GM08714 (cell line): Measurements from ENCODE around the gene PRR35.

Experiments used
- H3K4me3 ChIP-seq: fragments of 200-500 bp; sonication (Bioruptor generic); 2 replicates; pipeline ENCODE4 v1.5.1; 2014; ENCODE audit warnings: mild to moderate bottlenecking, low read length, inconsistent platforms
- ZNF274 ChIP-seq: IDR thresholded peaks from 2 replicates; pipeline ENCODE4 v1.6.1; 2012; ENCODE audit warnings: mild to moderate bottlenecking, low read depth, low read length

PRR35 gene

GRCh38 chr16:560204-560700 is at the start of gene PRR35:
PRR35 (plus strand) TSS chr16:560394; CDS start chr16:563295, 2,901 bp downstream.
- H3K4me3 ChIP-seq: no peak within 1 kb of the TSS
- no peak for TF ChIP-seq ZNF274

- H3K4me3 ChIP-seq: no peak overlapping the region
- no peak for TF ChIP-seq ZNF274
These were observed 47.4 kb upstream of the PRR35 start for GRCh38 chr16:512802-513201.

- H3K4me3 ChIP-seq: no peak overlapping the region
- no peak for TF ChIP-seq ZNF274
These were observed 46.2 kb upstream of the PRR35 start for GRCh38 chr16:513950-514349.

- TF ChIP-seq ZNF274: no peak
- H3K4me3 ChIP-seq: no peak overlapping the region
These were observed 44.8 kb upstream of the PRR35 start for GRCh38 chr16:515175-515938.

- no peak overlapping the region for H3K4me3 ChIP-seq
- no peak for TF ChIP-seq ZNF274
These were observed 44.3 kb upstream of the PRR35 start for GRCh38 chr16:515939-516226.

GRCh38 chr16:516301-516700 is 43.9 kb upstream of the PRR35 start:
- no peak for TF ChIP-seq ZNF274

GRCh38 chr16:518858-519257 is 41.3 kb upstream of the PRR35 start:
- TF ChIP-seq ZNF274: no peak
- H3K4me3 ChIP-seq: no peak overlapping the region

More at GRCh38 chr16:516301-516700, 43.9 kb upstream of the PRR35 start:
- H3K4me3 ChIP-seq: no peak overlapping the region

GRCh38 chr16:519425-519824 is 40.8 kb upstream of the PRR35 start:
- no peak for TF ChIP-seq ZNF274
- H3K4me3 ChIP-seq: no peak overlapping the region

- TF ChIP-seq ZNF274: no peak
- H3K4me3 ChIP-seq: no peak overlapping the region
These were observed 40.1 kb upstream of the PRR35 start for GRCh38 chr16:519841-520687.

GRCh38 chr16:520847-521246 is 39.3 kb upstream of the PRR35 start:
- TF ChIP-seq ZNF274: no peak
- no peak overlapping the region for H3K4me3 ChIP-seq

- no peak for TF ChIP-seq ZNF274
- H3K4me3 ChIP-seq: no peak overlapping the region
These were observed 38.6 kb upstream of the PRR35 start for GRCh38 chr16:521381-522210.

- H3K4me3 ChIP-seq: no peak overlapping the region
- no peak for TF ChIP-seq ZNF274
These were observed 37.7 kb upstream of the PRR35 start for GRCh38 chr16:522320-523096.

- no peak for TF ChIP-seq ZNF274
- no peak overlapping the region for H3K4me3 ChIP-seq
These were observed 37.0 kb upstream of the PRR35 start for GRCh38 chr16:523097-523741.
